ENCODE measurements around the gene FN3K.

GRCh38 chr17:82687871-82688270 is 47.5 kb upstream of the FN3K start:
- TF ChIP-seq ZNF792 (tag by site-specific recombination; IDR thresholded peaks at IDR 0.05) = no peak
- TF ChIP-seq ZNF76 (tag by site-specific recombination; IDR thresholded peaks at IDR 0.05; ENCODE audit: borderline replicate concordance, low read depth) = no peak
- TF ChIP-seq PRDM10 (tag by site-specific recombination; IDR thresholded peaks at IDR 0.05) = no peak
- TF ChIP-seq SETDB1 (IDR thresholded peaks at IDR 0.05; ENCODE audit: insufficient read length, low read length) = no peak
- TF ChIP-seq SP2 (tag by site-specific recombination; IDR thresholded peaks at IDR 0.05) = no peak
- no peak for TF ChIP-seq BCL11B (tag by site-specific recombination; IDR thresholded peaks at IDR 0.05; ENCODE audit: low read depth)
- TF ChIP-seq ZNF549 (tag by site-specific recombination; IDR thresholded peaks at IDR 0.05) = no peak

Measured in HEK293 (cell line).